ENCODE measurements around the gene TMEM165.

DNA sequence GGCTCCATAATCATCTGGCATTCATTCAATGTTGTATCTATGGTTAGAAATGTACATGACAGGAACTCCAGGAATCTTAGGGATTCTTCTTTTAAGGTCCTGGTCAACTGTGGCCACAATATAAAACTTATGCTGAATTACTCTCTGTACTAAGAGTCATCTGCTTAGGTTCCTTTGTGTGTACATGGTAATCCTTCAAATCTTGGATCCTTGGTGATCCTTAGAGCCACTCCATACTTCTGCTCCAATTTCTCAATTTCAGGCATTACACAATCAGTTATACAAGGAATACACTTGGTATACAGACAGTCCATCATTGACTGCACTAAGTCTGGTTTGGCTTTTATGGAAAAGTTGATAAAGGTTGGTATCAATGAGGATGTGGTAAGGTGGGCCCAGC, 43.9 kb upstream of the TMEM165 start:
- TF ChIP-seq, protein P1, sequence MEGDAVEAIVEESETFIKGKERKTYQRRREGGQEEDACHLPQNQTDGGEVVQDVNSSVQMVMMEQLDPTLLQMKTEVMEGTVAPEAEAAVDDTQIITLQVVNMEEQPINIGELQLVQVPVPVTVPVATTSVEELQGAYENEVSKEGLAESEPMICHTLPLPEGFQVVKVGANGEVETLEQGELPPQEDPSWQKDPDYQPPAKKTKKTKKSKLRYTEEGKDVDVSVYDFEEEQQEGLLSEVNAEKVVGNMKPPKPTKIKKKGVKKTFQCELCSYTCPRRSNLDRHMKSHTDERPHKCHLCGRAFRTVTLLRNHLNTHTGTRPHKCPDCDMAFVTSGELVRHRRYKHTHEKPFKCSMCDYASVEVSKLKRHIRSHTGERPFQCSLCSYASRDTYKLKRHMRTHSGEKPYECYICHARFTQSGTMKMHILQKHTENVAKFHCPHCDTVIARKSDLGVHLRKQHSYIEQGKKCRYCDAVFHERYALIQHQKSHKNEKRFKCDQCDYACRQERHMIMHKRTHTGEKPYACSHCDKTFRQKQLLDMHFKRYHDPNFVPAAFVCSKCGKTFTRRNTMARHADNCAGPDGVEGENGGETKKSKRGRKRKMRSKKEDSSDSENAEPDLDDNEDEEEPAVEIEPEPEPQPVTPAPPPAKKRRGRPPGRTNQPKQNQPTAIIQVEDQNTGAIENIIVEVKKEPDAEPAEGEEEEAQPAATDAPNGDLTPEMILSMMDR (optimal IDR thresholded peaks at IDR 0.05 in 1 of 3, IDR thresholded peaks at IDR 0.05 in 1 of 3, conservative IDR thresholded peaks at IDR 0.05 in 1 of 3; ENCODE audit: extremely low read depth in 1 of 3, insufficient read depth in 2 of 3, low read length in 3 of 3), result no peak
- no peak for TF ChIP-seq EZH2 (IDR thresholded peaks at IDR 0.05; ENCODE audit: low read length)

Measured in keratinocyte (primary cell).